HL-60/S4 (cell line): ENCODE measurements around the gene TLE2.
"Not testable (repeated sequence)": the region's sequence is repeated elsewhere in the genome, so short reads cannot be mapped to it uniquely, and the experiment has no call there.

ENCODE experiments used
- in situ Hi-C: fragments of 300-500 bp; cut with MboI; formaldehyde crosslinking; loops from 2 replicates; pipeline ENCODE4 v1.14.3; 2022; ENCODE audit warnings: low sequenced_read_pairs

TLE2 gene

DNA sequence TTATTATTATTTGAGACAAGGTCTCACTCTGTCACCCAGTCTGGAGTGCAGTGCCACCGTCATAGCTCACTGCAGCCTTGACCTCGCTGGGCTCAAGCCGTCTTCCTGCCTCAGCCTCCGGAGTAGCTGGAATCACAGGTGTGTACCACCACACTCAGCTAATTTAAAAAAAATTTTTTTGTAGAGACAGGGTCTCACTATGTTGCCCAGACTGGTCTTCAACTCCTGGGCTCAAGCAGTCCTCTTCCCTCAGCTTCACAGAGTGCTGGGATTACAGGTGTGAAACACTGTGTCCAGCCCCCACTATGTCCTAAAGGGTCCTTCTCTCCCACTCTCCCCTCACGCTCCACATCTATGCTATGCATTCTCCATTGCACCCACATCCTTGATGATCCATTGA lies 9.1 kb upstream of the TLE2 start:
- in situ Hi-C loops = no loop called here

DNA sequence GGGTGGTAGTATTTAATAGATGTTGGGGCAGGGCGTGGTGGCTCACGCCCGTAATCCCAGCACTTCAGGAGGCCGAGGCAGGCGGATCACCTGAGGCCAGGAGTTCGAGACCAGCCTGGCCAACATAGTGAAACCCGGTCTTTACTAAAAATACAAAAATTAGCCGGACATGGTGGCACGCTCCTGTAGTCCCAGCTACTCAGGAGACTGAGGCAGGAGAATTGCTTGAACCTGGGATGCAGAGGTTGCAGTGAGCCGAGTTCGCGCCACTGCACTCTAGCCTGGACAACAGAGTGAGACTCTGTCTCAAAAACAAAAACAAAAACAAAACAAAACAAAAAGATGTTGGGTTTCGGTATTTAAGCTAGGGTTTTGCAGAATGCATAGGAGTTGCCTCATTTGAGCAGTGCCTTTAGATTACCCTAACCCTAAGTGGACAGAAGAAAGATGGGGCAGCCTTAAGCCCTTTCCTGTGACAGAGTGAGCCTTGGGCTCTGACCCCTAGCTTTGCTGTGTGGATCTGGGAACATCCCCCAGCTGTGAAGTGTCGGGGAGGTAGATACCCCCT lies 8.0 kb upstream of the TLE2 start:
- in situ Hi-C loops = not testable (repeated sequence)

DNA sequence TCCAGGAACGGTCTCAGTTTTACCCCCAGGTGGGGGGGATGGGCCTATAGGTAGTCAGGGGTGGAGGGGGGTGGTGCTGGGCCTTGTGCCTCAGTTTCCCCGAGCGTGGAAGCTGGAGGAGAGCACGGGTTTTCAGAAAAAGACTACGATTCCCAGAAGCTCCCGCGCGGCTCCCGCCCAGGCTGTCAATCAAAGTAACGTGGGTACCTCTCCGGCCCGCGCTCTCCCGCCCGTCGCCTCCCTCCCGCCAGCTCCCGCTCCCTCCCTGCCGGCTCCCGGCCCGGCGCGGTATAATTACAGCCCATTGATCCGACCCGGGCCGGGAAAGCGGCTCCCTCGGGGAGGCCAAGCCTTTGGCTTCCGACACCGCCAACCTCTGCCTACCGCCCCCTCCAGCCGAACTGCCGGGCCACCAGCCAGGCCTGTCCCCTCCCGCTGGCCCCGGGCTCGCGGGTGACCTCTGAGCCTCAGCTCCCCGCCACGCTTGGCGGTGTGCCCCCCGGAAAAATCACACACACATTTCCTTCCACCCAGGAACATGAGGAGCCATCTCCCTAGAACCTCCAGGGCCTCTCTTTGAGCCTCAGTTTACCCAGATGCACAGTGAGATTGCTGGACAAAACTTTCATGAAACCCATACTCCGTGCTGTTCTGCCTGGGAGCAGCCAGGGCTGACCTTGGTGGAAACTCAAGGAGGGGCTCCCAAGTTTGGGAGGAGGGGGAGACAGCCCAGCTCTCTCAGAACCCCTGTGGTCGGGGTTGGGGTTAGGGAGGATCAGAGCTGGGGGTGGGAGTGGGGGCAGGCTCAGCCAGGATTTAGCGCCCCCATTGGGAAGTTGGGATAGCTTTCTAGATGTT lies 7.3 kb upstream of the TLE2 start:
- in situ Hi-C loops = no loop called here

DNA sequence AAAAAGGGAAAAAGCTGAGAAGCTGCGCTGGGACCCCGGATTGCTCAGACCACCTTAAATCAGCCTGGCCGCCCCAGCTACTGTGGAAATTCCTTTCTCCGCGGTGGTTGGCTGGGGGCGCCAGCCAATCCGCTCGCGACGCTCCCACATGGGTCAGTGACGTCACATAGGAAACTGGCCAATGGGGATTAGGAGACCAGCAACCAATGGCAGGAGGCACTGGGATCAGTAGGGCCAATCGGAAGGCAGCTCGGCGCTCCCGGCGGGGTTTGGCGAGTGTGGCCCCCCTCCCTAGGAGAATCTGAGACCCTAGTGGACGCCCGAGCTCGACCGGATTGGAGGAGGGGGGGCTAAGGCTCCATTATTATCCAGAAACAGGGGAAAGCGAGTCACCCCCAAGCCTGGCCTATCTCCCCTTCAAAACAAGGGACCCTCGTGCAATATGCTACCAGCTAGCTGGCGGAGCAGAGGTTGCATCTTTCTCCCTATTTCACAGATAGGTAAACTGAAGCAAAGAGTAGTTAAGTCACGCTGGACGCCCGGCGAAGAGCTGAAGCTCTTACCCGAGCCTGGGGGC lies 6.5 kb upstream of the TLE2 start:
- in situ Hi-C loops = no loop called here

DNA sequence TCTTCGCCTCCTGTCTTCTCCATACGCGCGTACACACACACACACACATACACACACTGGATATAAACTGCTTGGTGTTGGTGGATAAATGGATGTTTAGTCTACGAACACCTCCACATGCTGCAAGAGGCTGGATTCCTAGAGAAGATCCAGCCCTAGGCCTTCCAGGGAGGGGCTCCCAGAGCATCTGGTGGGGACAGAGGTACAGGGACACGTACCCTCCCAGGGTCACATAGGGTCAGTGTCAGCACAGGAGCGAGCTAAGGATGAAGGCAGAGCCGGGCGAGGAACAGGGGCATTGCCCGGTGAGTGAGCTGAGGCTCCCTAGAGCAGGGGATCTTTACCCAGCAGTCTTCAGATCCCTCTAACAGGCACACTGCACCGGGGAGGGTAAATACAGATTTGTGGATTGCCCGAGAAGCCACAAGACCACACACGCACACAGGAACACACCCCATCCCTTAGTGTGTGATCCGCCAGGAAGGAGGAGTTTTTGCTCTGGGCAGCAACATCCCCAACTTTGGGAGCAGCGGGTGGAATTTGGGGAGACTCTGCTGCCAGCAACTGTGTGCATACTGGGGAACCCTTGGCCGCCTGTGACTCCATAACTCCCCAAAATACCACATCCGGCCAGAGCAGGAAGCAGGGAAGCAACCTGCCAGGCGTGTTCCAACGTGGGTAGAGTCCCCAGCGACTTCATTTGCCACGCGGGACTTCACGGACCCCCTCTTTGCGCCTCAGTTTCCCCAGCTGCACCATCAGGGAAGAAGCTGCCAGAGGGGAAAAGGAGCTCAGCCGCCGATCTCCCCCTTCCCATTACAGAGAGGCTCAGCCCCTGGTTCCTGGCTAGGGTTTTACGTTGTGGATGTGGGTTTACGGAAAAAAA lies 5.8 kb upstream of the TLE2 start:
- in situ Hi-C loops = no loop called here

DNA sequence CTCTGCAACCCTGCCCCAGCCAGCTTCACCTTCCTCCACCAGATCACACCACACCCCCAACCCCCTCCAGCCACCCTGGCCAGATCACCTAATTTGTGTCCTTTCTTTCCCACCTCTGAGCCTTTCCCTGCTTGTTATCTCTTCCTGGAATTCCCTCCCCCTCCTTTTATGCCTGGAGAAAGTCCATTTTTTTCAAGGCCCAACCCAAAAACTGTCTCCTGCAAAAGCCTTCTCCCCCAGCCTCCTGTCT lies 5.3 kb upstream of the TLE2 start:
- in situ Hi-C loops = no loop called here

DNA sequence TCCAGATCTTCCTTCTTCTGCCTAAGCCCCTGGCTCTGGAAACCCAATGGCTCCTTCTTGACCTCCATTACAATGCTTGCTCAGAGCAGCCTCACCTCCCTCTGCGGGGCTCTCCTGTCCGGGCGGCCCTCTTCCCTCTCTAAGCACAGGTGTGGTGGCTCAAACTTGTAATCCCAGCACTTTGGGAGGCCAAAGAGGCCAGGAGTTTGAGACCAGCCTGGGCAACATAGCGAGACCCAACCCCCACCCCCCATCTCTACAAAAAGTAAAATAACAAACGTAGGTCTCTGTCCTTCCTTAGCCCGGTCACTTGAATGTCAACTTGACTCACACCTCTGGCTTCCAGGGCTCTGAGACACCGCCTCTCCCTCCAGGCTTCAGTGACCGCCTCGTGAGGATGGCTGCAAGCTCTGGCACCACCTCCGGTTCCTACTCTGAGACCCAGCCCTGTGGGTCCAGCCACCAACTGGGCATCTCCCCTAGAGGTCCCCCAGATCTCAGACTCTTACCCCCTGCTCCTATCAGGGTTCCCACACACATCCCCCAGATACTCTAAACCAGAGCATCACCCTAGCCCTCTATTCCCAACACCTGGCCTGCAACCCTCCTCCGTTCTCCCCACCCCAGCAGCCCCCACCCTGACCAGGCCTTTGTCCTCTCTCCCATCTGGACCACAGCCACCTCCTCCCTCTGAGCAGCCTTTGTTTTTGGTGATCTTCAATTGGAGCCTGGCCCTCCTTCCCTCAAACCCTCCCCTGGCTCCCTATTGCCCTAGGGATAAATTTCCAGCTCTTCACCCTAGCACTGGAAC lies 4.7 kb upstream of the TLE2 start:
- in situ Hi-C loops = no loop called here

DNA sequence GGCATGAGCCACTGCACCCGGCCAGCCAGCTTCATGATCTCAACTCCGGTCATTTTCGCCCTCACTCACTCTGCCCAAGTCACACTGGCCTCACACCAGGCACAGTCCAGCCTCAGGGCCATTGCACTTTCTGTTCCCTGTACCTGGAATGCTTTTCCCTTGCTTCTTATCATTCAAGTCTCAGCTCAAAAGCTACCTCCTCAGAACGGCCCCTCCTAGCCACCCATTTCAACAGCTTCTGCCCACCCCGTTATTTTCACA lies 2.5 kb upstream of the TLE2 start:
- in situ Hi-C loops = no loop called here

DNA sequence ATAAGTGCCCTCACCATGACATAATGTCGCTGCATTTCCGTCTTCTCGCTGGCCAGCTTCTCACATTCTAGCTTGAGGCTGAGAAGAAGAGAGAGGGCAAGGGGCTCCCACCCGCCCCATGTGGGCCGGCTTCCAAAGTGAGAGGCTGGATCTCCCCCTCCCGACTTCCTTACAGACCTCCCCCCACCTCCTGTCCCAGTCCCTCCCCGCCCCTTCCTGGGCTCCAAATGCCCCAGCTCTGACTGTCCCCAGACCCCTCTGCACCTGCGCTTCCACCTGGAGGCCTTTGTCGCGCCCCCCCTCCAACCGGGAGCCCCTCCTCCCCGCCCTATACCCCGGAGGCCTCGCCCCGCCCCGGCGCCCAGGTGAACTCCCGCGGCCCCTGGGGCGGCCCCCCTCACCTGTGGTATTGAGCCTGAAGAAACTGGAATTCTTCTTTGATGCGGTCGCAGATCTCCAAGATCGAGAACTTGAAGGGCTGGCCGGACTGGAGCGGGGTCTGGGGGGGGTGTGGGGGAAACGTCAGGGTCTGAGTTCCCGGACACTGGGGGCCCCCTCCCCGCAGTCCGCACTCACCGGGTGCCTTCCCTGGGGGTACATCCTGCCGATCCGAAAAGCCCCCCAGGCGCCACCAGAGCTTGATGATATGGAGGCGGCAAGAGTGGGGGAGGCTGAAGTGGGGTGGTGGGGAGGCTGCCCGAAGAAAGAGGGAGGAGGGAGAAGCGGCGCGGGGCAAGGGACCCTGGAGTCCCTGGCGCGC lies 595 bp downstream of the TLE2 start:
- in situ Hi-C loops = no loop called here

DNA sequence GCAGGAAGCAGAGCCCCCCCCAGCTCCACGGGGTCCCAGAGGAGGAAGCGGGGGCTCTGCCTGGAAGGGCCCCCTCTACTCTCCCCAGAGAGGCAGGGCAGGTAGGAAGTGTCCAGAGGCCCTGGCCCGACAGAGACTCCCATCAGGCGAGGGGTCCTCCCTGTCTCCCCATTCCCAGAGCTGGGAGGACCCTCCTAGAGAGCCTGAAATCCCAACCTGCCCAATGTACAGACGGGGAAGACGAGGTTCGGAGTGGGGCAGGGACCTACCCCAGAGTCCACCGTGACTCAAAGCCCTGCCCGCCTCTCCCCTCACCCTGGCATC lies 1.1 kb downstream of the TLE2 start:
- in situ Hi-C loops = no loop called here

DNA sequence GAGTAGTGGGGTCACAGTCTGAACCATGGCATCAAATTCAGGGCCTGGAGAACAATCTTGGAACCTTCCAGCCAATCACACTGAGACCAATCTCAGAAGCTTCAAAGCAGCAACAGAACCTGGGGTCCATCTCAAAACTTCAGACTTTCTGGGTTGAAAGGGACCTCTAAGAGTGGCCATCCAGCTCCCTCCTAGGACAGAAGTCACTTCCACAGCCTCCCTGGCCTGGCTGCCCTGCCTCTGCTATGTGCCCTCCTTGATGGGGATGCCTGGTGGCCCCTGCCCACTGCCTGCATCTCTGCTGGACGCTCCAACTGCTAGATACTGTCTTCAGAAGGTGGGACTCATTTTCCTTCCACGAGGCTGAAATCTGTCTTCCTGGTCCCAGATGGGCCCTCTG lies 1.8 kb downstream of the TLE2 start:
- in situ Hi-C loops = no loop called here

DNA sequence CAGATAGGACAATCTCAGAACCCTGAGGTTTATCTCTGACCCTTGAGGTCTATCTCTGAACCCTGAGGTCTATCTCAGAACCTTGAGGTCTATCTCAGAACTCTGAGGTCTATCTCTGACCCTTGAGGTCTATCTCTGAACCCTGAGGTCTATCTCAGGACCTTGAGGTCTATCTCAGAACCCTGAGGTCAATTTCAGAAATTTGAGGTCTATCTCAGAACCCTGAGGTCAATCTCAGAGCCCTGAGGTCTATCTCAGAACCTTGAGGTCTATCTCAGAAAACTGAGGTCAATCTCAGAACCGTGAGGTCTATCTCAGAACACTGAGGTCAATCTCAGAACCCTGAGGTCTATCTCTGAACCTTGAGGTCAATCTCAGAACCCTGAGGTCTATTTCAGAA lies 2.3 kb downstream of the TLE2 start:
- in situ Hi-C loops = no loop called here

DNA sequence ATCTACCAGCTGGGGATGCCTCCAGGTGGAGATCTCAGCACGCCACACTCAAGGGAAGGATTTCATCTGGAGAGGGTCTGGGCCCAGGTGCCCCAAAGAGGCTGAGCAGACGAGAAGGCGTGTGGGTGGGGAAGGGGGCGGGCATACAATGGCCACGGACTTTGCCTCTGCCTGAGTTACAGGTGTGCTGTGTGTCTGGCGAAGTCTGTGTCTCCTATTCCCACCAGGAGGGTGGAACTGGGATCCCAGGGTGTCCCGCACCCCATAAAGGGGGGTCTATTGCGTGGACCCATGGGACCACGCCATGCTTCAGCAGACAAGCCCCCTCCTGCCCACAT lies 3.6 kb downstream of the TLE2 start:
- in situ Hi-C loops = no loop called here

DNA sequence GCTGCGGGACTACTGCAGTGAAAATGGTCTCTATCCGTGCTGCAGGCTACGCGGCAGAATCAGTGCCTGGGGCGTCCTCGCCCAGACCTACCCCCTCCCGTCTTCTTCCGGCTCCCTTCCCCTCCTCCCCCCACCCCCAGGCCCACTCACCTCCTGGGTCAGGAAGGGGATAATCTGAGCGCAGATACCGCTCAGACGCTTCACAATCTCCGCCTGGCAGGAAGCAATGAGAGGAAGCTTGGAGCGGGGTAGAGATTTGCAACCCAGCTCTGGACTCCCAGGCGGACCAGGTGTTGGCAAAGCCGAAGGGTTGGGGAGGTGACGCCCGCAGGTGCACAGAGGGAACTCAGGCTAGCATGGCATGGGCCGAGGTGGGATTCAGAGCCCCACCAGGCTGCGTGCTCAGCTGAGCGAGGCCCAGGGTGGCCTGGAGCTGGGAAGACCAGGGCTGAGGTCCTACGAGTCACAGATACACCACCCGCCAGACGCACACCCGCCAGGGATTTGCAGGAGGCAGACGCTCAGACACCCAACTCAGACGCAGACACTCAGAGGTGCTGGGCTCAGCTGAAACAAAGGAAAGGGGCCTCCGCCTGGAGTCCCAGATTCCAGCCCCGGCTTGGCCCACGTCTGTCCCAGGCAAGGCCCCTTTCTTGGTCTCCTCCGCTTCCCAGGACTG lies 4.1 kb downstream of the TLE2 start:
- in situ Hi-C loops = no loop called here

DNA sequence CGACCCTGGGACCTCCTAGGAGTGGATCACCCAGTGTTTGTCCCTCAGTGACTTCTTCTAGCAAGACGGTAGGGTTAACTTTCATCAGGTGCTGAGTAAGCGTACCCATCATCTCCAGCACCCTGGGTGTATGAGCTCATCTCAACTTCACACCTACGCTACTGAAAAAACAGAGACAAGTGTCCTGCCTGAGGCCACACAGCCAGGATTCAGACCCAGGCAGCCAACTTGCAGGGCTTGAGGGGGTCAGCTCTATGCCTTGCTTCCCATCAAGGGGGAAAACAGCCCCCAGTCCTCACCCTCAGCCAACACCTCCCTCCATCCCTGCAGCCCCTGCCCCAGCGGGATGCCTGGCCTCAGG lies 4.6 kb downstream of the TLE2 start:
- in situ Hi-C loops = no loop called here

DNA sequence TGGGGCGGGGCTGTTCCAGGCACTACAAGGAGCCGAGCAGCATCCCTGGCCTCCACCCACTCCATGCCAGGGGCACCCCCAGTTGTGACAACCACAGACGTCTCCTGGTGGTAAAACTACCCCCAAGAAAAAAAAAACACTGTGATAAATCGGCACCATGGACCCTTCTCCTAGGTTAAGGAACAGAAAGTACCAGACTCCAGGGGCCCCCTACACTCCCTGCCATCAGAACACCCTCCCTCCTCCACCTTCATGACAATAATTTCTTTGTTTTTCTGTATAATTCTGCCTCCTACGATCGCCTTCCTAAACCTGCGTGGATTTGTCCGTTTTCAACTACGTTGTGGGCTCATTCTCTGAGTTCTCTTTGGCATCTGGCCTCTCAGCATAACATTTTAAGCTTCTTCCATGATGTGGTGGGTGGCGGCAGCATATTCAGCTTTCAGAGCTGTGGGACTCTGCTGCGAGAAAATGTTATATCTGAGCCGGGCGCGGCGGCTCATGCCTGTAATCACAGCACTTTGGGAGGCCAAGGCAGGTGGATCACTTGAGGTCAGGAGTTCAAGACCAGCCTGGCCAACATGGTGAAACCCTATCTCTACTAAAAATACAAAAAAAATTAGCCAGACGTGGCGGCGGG lies 8.6 kb downstream of the TLE2 start:
- in situ Hi-C loops = no loop called here

DNA sequence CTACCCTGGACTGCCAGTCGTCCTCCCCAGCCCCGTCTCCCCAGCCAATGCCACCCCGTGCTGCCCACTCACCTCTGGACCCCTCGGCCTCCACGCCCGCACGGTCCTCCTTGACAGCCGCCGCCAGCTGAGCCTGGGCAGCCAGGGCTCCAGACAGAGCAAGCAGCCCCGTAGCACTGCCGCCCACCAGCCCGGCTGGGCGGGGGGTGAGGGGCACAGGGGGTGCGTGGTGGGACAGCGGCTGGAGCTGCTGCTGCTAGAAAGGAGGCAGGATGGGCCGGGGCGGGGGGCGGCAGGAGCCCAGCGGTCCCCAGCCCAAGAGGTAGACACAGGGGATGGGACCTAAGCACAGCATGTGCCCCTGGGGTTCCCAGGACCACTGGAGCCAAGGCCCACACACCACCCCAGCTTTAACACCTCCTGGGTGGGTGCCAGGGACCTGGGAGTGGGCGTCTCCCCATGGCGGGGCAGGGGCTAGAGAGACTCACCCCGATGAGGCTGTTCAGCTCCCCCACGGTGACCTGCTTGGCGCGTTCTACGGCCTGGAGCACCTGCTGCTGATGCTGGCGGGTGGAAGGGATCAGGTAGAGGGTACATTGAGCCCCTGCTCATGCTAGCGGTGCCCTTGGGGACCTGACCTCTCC lies 9.7 kb downstream of the TLE2 start:
- in situ Hi-C loops = no loop called here

DNA sequence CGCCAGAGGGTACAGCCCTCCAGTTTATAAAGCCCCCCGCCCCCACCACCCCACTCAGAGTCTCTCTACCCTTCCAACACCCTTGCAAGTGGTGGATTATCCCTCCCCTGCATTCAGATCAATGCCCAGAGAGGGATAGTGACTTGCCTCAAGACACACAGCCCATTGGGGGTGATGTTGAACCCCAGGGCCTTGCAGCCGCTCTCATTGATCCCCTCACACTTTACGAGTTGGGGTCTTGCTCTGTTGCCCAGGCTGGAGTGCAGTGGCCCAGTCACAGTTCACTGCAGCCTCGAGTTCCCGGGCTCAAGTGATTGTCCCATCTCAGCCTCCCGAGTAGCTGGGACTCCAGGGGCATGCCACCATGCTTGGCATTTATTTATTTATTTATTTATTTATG lies 11.2 kb downstream of the TLE2 start:
- in situ Hi-C loops = no loop called here
